Naive thymus-derived CD8-positive, alpha-beta T cell (primary cell): Measurements from ENCODE around the gene CPN2. TPM values are rescaled to one million over a fixed set of nuclear protein-coding genes. Genes with fewer than 3 reads are reported as not detected.
A peak's percentile ranks its signal among the peaks of the same experiment; 100 is the strongest.

Experiments used
- ATAC-seq, 2 donors: fragments of 150-1000 bp; cut with Tn5 transposase in 1 of 2; sonication (Bioruptor Pico), chemical (Tn5 transposase) in 1 of 2; 1 replicate in 1 of 2; 2 replicates in 1 of 2; pipeline ENCODE4 v1.10.0; 2021; ENCODE audit warnings: mild to moderate bottlenecking in 2 of 2, moderate library complexity in 2 of 2
- POLR2A ChIA-PET: fragments of 350-600 bp; sonication (Branson Sonifier 250); formaldehyde crosslinking; loops from one replicate; lab custom pipeline; 2021; ENCODE audit warnings: antibody characterized with exemption; lab: Charles Lee
- DNase-seq, 10 donors: peaks; one replicate each; pipeline versions ENCODE4 v3.0.0 to v3.0.0-alpha.2; 2020 to 2022
- H3K27ac Mint-ChIP-seq, 10 donors: one replicate each; pipeline ENCODE4 v1.8.0; 2020 to 2022; ENCODE audit warnings: mild to moderate bottlenecking in 10 of 10, mixed read lengths in 10 of 10, moderate library complexity in 4 of 10, inconsistent platforms in 1 of 10
- H3K27me3 Mint-ChIP-seq, 5 donors: one replicate each; pipeline ENCODE4 v1.8.0; 2021 to 2022; ENCODE audit warnings: mixed read lengths in 5 of 5
- H3K36me3 Mint-ChIP-seq, 3 donors: one replicate each; pipeline ENCODE4 v1.8.0; 2020 to 2022; ENCODE audit warnings: mixed read lengths in 3 of 3, mild to moderate bottlenecking in 2 of 3, inconsistent platforms in 1 of 3
- H3K4me1 Mint-ChIP-seq, 4 donors: one replicate each; pipeline ENCODE4 v1.8.0; 2021 to 2022; ENCODE audit warnings: mixed read lengths in 4 of 4
- H3K4me3 Mint-ChIP-seq, 10 donors: one replicate each; pipeline ENCODE4 v1.8.0; 2020 to 2022; ENCODE audit warnings: mild to moderate bottlenecking in 10 of 10, mixed read lengths in 10 of 10, moderate library complexity in 6 of 10, inconsistent platforms in 1 of 10
- H3K9me3 Mint-ChIP-seq, 9 donors: one replicate each; pipeline ENCODE4 v1.8.0; 2020 to 2022; ENCODE audit warnings: mixed read lengths in 9 of 9, mild to moderate bottlenecking in 3 of 9, inconsistent platforms in 1 of 9, moderate library complexity in 1 of 9
- polyA plus RNA-seq, 3 donors: library from polyadenylated mRNA; unstranded; fragments of 300-500 nt; fragmentation: Illumina TruSeq; gene quantifications; one replicate each; pipeline ENCODE4 v1.2.3, GENCODE V29; 2021
- total RNA-seq, 8 experiments: library from RNA in 2 of 8; stranded (reverse) in 2 of 8; gene quantifications; one replicate each; pipeline ENCODE4 v1.2.3 and lab custom pipeline; 2021 to 2026

Gene CPN2
- total and polyA plus RNA-seq, 5 experiments from 2014 or later = not detected

- H3K4me1 Mint-ChIP-seq = peaks cover 0 to 5% (median under 1%) of the 10 kb centered on the region in 4 donors
- no peaks in the 10 kb centered on the region for H3K36me3 Mint-ChIP-seq
- DNase-seq = no peak
- no peaks in the 10 kb centered on the region for H3K9me3 Mint-ChIP-seq
- POLR2A ChIA-PET = no interaction called here
- H3K27ac Mint-ChIP-seq = no peak overlapping the region
- ATAC-seq = no peak
- H3K4me3 Mint-ChIP-seq = no peak overlapping the region
- H3K27me3 Mint-ChIP-seq = peaks cover 19 to 60% (median 35%) of the 10 kb centered on the region in 5 donors
Observed at GRCh38 chr3:194367992-194368841, 17.1 kb upstream of the CPN2 start.

- Mint-ChIP-seq H3K4me1 (peaks cover 0 to 5% (median under 1%) of the 10 kb centered on the region in 4 donors), H3K9me3 (no peaks in the 10 kb centered on the region)
- POLR2A ChIA-PET = interaction anchor here (1.8 kb wide), 1 partner anchor 22 kb away, joined by 6 read pairs; no protein-coding TSS in a partner anchor
Observed at GRCh38 chr3:194365978-194366490, 14.9 kb upstream of the CPN2 start.

GRCh38 chr3:194365526-194365925 is 14.4 kb upstream of the CPN2 start:
- POLR2A ChIA-PET = no interaction called here
- DNase-seq = no peak
- no peak for ATAC-seq
- no peaks in the 10 kb centered on the region for H3K9me3 Mint-ChIP-seq
- H3K4me3 Mint-ChIP-seq = no peak overlapping the region
- H3K27ac Mint-ChIP-seq = no peak overlapping the region
- peaks cover 0 to 5% (median under 1%) of the 10 kb centered on the region in 4 donors for H3K4me1 Mint-ChIP-seq
- peaks cover 14 to 40% (median 27%) of the 10 kb centered on the region in 5 donors for H3K27me3 Mint-ChIP-seq
- H3K36me3 Mint-ChIP-seq = no peaks in the 10 kb centered on the region

More at GRCh38 chr3:194365978-194366490, 14.9 kb upstream of the CPN2 start:
- H3K4me3 Mint-ChIP-seq = no peak overlapping the region
- no peak for ATAC-seq
- peaks cover 16 to 45% (median 30%) of the 10 kb centered on the region in 5 donors for H3K27me3 Mint-ChIP-seq
- H3K36me3 Mint-ChIP-seq = no peaks in the 10 kb centered on the region
- no peak overlapping the region for H3K27ac Mint-ChIP-seq
- DNase-seq = no peak

DNA sequence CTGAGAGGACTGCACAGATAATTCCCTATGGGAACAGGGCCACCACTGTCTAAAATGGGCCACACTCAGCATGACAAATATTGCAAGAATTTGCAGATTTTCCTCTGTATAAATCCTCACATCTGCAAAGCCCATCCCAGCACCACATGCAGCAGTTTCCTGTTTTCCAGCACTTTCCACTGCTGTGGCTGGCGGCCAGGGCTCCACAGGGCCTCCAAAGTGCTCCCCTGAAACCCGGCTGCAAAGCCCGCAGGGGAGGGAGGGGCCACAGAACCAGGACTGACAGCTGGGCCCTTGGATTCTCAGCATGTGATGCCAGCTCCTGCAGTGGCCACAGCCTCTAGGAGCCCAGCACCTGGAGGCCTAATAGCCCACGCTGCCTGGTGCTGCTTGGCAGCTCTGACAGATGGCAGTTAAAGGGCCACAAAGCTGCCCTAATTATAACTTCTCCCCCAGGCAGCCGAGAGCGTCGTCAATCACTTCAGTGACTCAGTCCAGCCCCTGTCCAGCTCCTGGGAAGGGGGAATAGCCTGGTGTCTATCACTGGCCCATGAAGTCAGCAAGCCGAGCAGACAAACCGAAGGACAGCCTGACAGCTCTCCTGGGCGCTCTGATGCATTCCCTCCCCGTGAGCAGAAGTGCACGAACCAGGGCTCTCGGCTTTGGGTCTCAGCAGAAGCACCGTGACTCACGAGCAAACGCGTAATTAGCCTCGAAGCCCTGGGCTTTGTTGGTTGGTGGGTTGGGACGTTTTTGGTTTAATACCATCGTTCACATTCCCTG is 13.7 kb upstream of the CPN2 start:
- H3K4me3 Mint-ChIP-seq = no peak overlapping the region
- no peaks in the 10 kb centered on the region for H3K36me3 Mint-ChIP-seq
- H3K4me1 Mint-ChIP-seq = peaks cover 0 to 3% (median under 1%) of the 10 kb centered on the region in 4 donors
- peaks cover 7 to 33% (median 21%) of the 10 kb centered on the region in 5 donors for H3K27me3 Mint-ChIP-seq
- no peaks in the 10 kb centered on the region for H3K9me3 Mint-ChIP-seq
- DNase-seq (no peak), ATAC-seq (no peak)
- no peak overlapping the region for H3K27ac Mint-ChIP-seq
- POLR2A ChIA-PET = no interaction called here

DNA sequence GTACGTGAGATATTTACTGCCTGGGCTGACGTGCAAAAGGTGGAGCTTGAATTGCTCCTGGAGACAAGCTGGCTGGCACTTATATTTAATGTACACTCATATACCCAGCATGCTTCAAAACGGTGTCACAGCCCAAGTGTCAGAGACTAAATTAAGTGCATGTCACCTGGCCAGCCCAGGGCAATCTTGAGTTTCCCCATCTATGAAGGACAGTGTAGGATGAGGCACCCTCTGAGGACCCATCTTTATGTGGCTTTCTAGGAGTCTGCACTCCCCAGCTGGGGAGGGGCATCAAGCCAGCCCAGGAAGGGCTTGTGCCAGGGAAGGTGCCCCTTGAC is 13.2 kb upstream of the CPN2 start:
- POLR2A ChIA-PET = no interaction called here
- Mint-ChIP-seq H3K9me3 (no peaks in the 10 kb centered on the region), H3K4me3 (no peak overlapping the region), H3K4me1 (no peaks in the 10 kb centered on the region), H3K27me3 (peaks cover 7 to 27% (median 22%) of the 10 kb centered on the region in 5 donors), H3K36me3 (no peaks in the 10 kb centered on the region), H3K27ac (no peak overlapping the region)
- ATAC-seq (no peak), DNase-seq (no peak)

- DNase-seq (no peak), ATAC-seq (no peak)
- Mint-ChIP-seq H3K4me1 (no peaks in the 10 kb centered on the region), H3K36me3 (no peaks in the 10 kb centered on the region), H3K27me3 (peaks cover 4 to 12% (median 6%) of the 10 kb centered on the region in 5 donors), H3K4me3 (no peak overlapping the region), H3K27ac (no peak overlapping the region), H3K9me3 (no peaks in the 10 kb centered on the region)
- POLR2A ChIA-PET = no interaction called here
Observed at GRCh38 chr3:194360568-194360967, 9.4 kb upstream of the CPN2 start.

- DNase-seq (no peak), ATAC-seq (no peak)
- no peaks in the 10 kb centered on the region for H3K4me1 Mint-ChIP-seq
- H3K36me3 Mint-ChIP-seq = no peaks in the 10 kb centered on the region
- POLR2A ChIA-PET = interaction anchor here (0.5 kb wide), 1 partner anchor 61 kb away, joined by 4 read pairs; no protein-coding TSS in a partner anchor
- no peak overlapping the region for H3K27ac Mint-ChIP-seq
- no peaks in the 10 kb centered on the region for H3K9me3 Mint-ChIP-seq
- H3K4me3 Mint-ChIP-seq = peak overlapping the region in 1 of 10 donors; percentile 26
- peaks cover 4 to 12% (median 6%) of the 10 kb centered on the region in 5 donors for H3K27me3 Mint-ChIP-seq
Observed at GRCh38 chr3:194357681-194358080, 6.6 kb upstream of the CPN2 start.

DNA sequence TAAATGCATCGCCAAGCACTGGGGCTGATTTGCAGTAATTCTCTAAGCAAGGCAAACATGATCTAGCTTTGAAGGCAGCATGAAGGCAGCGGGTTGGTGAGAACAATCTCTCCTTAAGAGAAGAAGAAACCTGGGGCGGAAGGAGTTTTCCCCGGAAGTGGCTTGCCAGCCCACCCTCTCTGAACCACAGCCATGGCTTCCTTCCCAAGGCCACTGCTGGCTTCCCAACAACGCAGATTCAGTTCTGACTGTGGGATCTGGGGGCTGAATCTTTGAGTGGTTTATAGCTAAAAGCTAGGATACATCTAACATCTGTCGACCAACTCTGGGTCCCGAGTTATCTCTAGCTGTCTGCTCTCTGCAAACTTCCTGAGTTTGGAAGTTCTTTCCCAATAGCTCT is 4.3 kb upstream of the CPN2 start:
- ATAC-seq = no peak
- Mint-ChIP-seq H3K36me3 (no peaks in the 10 kb centered on the region), H3K9me3 (no peaks in the 10 kb centered on the region), H3K27ac (peak overlapping the region in 1 of 10 donors; percentile 53), H3K4me3 (no peak overlapping the region), H3K4me1 (no peaks in the 10 kb centered on the region), H3K27me3 (peaks cover 4 to 12% (median 6%) of the 10 kb centered on the region in 5 donors)
- POLR2A ChIA-PET = interaction anchor here (0.7 to 1.3 kb wide), 2 partner anchors 12 to 45 kb away, joined by 3 to 4 read pairs; no protein-coding TSS in a partner anchor
- DNase-seq = no peak

DNA sequence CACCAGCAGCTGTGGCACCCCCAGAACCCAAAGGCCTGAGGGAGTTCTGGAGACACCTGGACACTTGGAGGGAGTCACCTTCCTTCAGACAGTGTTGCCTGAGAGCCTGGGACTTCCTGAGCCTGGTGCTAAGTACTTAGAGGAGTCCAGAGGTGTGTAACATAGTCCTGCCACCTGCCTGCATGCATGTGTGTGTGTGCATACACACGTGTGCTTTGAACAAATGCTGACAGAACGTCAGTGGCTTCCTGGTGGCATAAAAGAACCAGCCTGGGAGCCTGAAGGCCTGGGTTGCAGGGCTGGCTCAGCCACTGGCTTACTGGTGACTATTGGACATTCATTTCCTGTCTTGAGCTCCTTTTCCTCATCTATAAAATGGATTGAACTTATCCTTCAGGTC is 3.2 kb upstream of the CPN2 start:
- H3K4me1 Mint-ChIP-seq = peaks cover 3 to 6% (median 4%) of the 10 kb centered on the region in 4 donors
- H3K27ac Mint-ChIP-seq = no peak overlapping the region
- no peaks in the 10 kb centered on the region for H3K36me3 Mint-ChIP-seq
- H3K4me3 Mint-ChIP-seq = no peak overlapping the region
- no peak for DNase-seq
- ATAC-seq = no peak
- peaks cover 0 to 11% (median 4%) of the 10 kb centered on the region in 5 donors for H3K27me3 Mint-ChIP-seq
- H3K9me3 Mint-ChIP-seq = no peaks in the 10 kb centered on the region
- POLR2A ChIA-PET = no interaction called here

DNA sequence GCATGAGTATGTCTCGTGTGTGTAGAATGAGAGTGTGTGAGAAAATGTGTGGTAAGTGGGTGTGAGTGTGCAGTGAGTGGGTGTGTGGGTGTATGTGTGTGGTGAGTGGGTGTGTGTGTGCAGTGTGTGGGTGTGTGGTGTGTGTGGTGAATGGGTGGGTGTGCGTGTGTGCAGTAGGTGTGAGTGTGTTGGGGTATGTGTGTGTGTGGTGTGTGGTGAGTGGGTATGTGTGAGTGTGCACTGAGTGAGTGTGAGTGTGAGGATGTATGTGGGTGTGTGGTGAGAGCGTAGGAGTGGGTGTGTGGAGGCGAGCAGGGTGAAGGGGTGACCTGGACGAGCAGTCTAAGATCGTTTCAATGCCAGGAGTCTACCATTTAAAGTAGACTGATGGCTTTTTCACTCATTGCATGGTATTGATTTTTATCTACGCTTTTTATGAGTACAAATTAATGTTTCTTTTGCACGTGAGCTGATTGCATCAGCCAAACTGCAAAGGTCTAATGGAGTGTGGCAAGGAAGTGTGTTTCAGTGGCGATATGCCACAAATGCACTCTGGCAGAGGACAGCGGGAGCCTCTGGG is 1.6 kb upstream of the CPN2 start:
- Mint-ChIP-seq H3K27me3 (peaks cover 0 to 4% (median 0%) of the 10 kb centered on the region in 5 donors), H3K27ac (no peak overlapping the region), H3K4me3 (no peak overlapping the region), H3K36me3 (no peaks in the 10 kb centered on the region), H3K9me3 (no peaks in the 10 kb centered on the region), H3K4me1 (peaks cover 3 to 6% (median 4%) of the 10 kb centered on the region in 4 donors)
- POLR2A ChIA-PET = interaction anchor here (0.6 kb wide), 1 partner anchor 18 kb away, joined by 6 read pairs; no protein-coding TSS in a partner anchor
- ATAC-seq (no peak), DNase-seq (no peak)

- peaks cover 3 to 6% (median 4%) of the 10 kb centered on the region in 4 donors for H3K4me1 Mint-ChIP-seq
- no peaks in the 10 kb centered on the region for H3K36me3 Mint-ChIP-seq
- no peak overlapping the region for H3K27ac Mint-ChIP-seq
- DNase-seq (no peak), ATAC-seq (no peak)
- no peak overlapping the region for H3K4me3 Mint-ChIP-seq
- H3K9me3 Mint-ChIP-seq = no peaks in the 10 kb centered on the region
- POLR2A ChIA-PET = no interaction called here
- peaks cover 0 to 3% (median 0%) of the 10 kb centered on the region in 5 donors for H3K27me3 Mint-ChIP-seq
Observed at GRCh38 chr3:194351952-194352536, 916 bp upstream of the CPN2 start.

GRCh38 chr3:194350726-194351071 is 429 bp downstream of the CPN2 start:
- Mint-ChIP-seq H3K27ac (no peak overlapping the region), H3K4me3 (no peak overlapping the region), H3K4me1 (peaks cover 3 to 6% (median 4%) of the 10 kb centered on the region in 4 donors), H3K9me3 (no peaks in the 10 kb centered on the region), H3K36me3 (no peaks in the 10 kb centered on the region), H3K27me3 (peaks cover 0 to 2% (median 0%) of the 10 kb centered on the region in 5 donors)
- DNase-seq (no peak), ATAC-seq (no peak)
- POLR2A ChIA-PET = no interaction called here
